Measurements from ENCODE around the gene ST6GALNAC1.
"Not testable (repeated sequence)": the region's sequence is repeated elsewhere in the genome, so short reads cannot be mapped to it uniquely, and the experiment has no call there.

ST6GALNAC1 gene

DNA sequence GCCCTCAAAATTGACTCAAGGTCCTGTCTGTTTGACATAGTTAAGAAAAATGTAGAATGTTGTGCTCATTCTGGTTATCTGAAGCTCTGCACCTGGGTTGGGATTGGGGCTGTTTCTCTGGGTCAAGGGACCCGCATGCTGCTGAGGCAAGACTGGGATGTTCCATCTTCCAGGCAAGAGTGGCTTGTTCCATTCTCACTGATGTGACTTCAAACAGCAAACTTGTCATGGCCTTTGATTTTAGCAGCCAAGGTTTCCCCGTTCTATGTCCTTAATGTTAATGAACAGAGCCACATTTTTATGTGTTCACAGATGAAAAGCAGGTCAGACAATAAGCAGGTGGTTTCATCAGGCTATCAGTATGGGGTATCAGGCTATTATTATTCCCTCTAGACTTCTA, 25.7 kb downstream of the ST6GALNAC1 start:
- H3K9me3 Mint-ChIP-seq = no peaks in the 10 kb centered on the region
- no peak overlapping the region for H3K27ac Mint-ChIP-seq
- H3K27me3 Mint-ChIP-seq = no peaks in the 10 kb centered on the region
- DNase-seq (no peak), ATAC-seq (no peak)
- H3K4me1 Mint-ChIP-seq = peaks cover 7% of the 10 kb centered on the region
- no peaks in the 10 kb centered on the region for H3K36me3 Mint-ChIP-seq (ENCODE audit: low read depth)
- H3K4me3 Mint-ChIP-seq = no peak overlapping the region

GRCh38 chr17:76614912-76615617, 28.5 kb downstream of the ST6GALNAC1 start:
- ATAC-seq (no peak), DNase-seq (no peak)
- H3K27ac Mint-ChIP-seq = no peak overlapping the region
- H3K4me3 Mint-ChIP-seq = no peak overlapping the region
- peaks cover 7% of the 10 kb centered on the region for H3K4me1 Mint-ChIP-seq
- H3K9me3 Mint-ChIP-seq = no peaks in the 10 kb centered on the region
- peaks cover 2% of the 10 kb centered on the region for H3K27me3 Mint-ChIP-seq
- H3K36me3 Mint-ChIP-seq (ENCODE audit: low read depth) = no peaks in the 10 kb centered on the region

- ATAC-seq; H3K4me3 Mint-ChIP-seq; H3K36me3 Mint-ChIP-seq (ENCODE audit: low read depth); H3K27me3 Mint-ChIP-seq; DNase-seq; H3K27ac Mint-ChIP-seq; H3K4me1 Mint-ChIP-seq; H3K9me3 Mint-ChIP-seq: not testable (repeated sequence)
Measured at GRCh38 chr17:76614064-76614759, 29.3 kb downstream of the ST6GALNAC1 start.

DNA sequence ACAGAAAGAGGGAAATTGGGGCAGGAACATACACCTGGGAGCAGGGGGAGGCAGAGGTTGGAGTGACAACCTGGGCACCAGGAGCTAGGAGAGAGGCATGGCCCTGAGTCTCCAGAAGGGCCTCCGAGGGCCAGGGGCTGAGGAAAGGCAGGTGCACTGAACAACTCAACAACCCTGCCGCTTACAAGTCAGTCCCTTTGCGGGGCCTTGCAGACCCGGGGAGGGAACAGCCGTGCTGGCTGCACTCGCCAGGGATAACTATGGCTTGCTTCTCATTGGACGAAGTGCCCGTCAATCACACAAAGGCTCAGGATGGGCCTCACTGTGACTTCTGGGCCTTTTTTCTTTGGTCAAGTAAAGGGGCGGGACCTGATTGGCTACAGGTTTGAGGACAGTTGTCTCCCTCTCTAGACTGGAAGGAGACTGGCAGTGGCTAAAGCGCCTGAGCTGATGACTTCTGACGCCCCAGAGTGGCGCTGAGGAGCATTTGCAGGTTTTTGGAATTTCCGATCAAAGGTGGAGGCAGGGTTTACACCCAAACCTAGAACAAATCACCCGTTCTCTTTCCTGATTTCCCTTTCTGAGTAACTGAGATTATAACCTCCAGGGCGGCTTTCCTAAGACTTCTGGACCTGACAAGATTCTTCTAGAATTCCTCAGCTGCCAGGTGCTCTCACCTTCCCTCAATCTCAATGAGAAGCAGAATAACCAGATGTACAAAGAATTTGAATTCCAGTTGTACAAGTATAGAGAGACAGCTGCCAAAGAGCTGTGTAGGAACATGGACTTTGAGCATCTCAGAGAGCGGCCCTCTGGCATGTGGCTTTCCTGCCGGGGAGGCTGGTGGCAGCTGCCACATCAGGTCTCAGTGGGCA, 30.3 kb downstream of the ST6GALNAC1 start:
- Mint-ChIP-seq H3K4me3 (no peak overlapping the region), H3K9me3 (no peaks in the 10 kb centered on the region), H3K27ac (no peak overlapping the region), H3K36me3 (ENCODE audit: low read depth) (no peaks in the 10 kb centered on the region), H3K27me3 (peaks cover 2% of the 10 kb centered on the region), H3K4me1 (peaks cover 7% of the 10 kb centered on the region)
- no peak for ATAC-seq
- DNase-seq = peak; percentile 5

DNA sequence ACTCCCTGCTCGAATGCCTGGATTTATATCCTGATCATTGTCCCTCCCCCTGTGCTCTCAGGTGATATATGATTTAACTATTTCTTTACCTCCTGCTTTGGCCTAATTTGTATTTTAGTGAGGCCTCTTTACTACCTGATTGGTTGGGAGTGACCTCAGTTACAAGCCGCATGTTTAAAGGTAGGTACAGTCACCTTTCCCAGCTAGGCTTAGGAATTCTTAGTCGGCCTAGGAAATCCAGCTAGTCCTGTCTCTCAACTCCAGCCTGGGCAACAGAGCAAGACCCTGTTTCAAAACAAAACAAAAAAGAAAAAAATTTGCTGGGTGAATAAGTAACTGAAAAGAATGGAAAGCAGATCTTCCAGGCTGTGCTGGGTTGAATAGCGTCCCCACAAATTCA, 31.1 kb downstream of the ST6GALNAC1 start:
- peaks cover 7% of the 10 kb centered on the region for H3K4me1 Mint-ChIP-seq

GRCh38 chr17:76611758-76612157, 31.8 kb downstream of the ST6GALNAC1 start:
- H3K27me3 Mint-ChIP-seq = peaks cover 2% of the 10 kb centered on the region
- DNase-seq = no peak
- no peak overlapping the region for H3K27ac Mint-ChIP-seq
- H3K4me3 Mint-ChIP-seq = no peak overlapping the region
- H3K4me1 Mint-ChIP-seq = peaks cover 7% of the 10 kb centered on the region
- ATAC-seq = no peak
- H3K9me3 Mint-ChIP-seq = no peaks in the 10 kb centered on the region
- H3K36me3 Mint-ChIP-seq (ENCODE audit: low read depth) = no peaks in the 10 kb centered on the region

More for the DNA sequence above, 31.1 kb downstream of the ST6GALNAC1 start:
- no peaks in the 10 kb centered on the region for H3K36me3 Mint-ChIP-seq (ENCODE audit: low read depth)
- peaks cover 2% of the 10 kb centered on the region for H3K27me3 Mint-ChIP-seq
- no peak overlapping the region for H3K27ac Mint-ChIP-seq
- H3K4me3 Mint-ChIP-seq = no peak overlapping the region
- no peak for DNase-seq
- ATAC-seq = no peak
- H3K9me3 Mint-ChIP-seq = no peaks in the 10 kb centered on the region

- H3K36me3 Mint-ChIP-seq (ENCODE audit: low read depth); H3K27ac Mint-ChIP-seq; ATAC-seq; H3K4me1 Mint-ChIP-seq; H3K27me3 Mint-ChIP-seq; DNase-seq; H3K9me3 Mint-ChIP-seq; H3K4me3 Mint-ChIP-seq: not testable (repeated sequence)
Measured at GRCh38 chr17:76611080-76611749, 32.3 kb downstream of the ST6GALNAC1 start.

- H3K4me3 Mint-ChIP-seq; ATAC-seq; H3K27ac Mint-ChIP-seq; H3K27me3 Mint-ChIP-seq; H3K36me3 Mint-ChIP-seq (ENCODE audit: low read depth); H3K9me3 Mint-ChIP-seq; DNase-seq; H3K4me1 Mint-ChIP-seq: not testable (repeated sequence)
Measured at GRCh38 chr17:76606685-76607084, 36.9 kb downstream of the ST6GALNAC1 start.

GRCh38 chr17:76601065-76601464, 42.5 kb downstream of the ST6GALNAC1 start:
- H3K27ac Mint-ChIP-seq = no peak overlapping the region
- DNase-seq = no peak
- no peaks in the 10 kb centered on the region for H3K9me3 Mint-ChIP-seq
- H3K36me3 Mint-ChIP-seq (ENCODE audit: low read depth) = no peaks in the 10 kb centered on the region
- ATAC-seq = no peak
- H3K4me1 Mint-ChIP-seq = peaks cover 13% of the 10 kb centered on the region
- peaks cover 3% of the 10 kb centered on the region for H3K27me3 Mint-ChIP-seq
- H3K4me3 Mint-ChIP-seq = no peak overlapping the region

DNA sequence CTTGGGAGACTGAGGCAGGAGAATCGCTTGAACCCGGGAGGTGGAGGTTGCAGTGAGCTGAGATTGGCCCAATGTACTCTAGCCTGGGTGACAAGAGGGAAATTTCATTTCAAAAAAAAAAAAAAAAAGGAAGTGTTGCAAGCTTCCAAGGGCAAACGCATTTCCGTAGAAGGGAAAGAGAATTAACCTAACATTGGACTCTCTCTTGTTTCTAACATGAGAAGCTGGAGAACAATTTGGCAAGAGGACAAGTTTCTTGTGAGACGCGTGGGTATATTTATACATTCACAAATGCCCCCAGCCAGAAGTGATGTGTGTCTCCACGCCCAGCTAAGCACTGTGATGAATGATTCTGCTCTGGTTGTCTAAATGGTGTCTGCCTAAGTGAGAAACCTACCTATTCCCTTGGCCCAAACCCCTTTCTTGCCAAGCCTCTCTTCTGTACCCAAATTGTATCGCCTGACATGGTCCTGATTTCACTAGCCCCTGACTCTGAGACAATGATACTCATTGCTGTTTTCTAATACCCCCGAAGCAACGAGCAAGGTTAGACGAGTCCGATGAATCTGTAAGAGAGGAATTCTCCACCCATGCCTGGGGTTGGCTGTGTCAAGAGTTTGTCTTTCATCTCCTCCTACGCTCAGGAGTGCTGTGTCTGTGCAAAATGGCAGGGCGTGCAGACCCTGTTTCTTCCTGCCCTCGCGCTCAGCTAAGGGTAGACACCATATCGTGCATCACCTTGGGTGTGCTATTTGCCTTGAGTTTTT, 43.7 kb downstream of the ST6GALNAC1 start:
- Mint-ChIP-seq H3K4me1 (peaks cover 13% of the 10 kb centered on the region), H3K27me3 (peaks cover 3% of the 10 kb centered on the region), H3K9me3 (no peaks in the 10 kb centered on the region), H3K36me3 (ENCODE audit: low read depth) (no peaks in the 10 kb centered on the region), H3K4me3 (no peak overlapping the region), H3K27ac (no peak overlapping the region)
- no peak for DNase-seq
- ATAC-seq = no peak

DNA sequence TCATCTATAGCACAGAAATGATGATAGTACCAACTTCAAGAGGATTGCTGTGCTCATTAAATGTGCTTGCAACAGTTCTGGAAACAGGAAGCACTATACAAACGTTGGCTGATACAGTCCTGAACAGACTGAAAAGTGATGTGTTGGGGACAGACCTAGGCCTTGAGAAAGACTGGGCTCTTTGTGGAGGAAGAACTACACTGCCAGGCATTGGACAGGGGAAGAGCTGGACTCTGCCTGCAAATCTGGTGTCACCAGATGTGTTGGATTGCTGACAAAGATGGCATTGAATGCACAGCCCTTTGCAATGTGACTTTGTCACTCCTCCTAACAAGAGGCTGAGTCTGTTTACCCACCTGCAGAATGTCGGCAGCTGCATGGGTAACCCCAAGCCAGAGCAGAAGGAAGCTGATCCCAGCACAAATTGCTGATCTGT, 45.5 kb downstream of the ST6GALNAC1 start:
- no peaks in the 10 kb centered on the region for H3K9me3 Mint-ChIP-seq
- ATAC-seq = no peak
- H3K27ac Mint-ChIP-seq = no peak overlapping the region
- peaks cover 3% of the 10 kb centered on the region for H3K27me3 Mint-ChIP-seq
- H3K36me3 Mint-ChIP-seq (ENCODE audit: low read depth) = no peaks in the 10 kb centered on the region
- peaks cover 13% of the 10 kb centered on the region for H3K4me1 Mint-ChIP-seq
- H3K4me3 Mint-ChIP-seq = no peak overlapping the region
- no peak for DNase-seq

GRCh38 chr17:76597156-76598003, 46.2 kb downstream of the ST6GALNAC1 start:
- Mint-ChIP-seq H3K27me3 (peaks cover 3% of the 10 kb centered on the region), H3K36me3 (ENCODE audit: low read depth) (no peaks in the 10 kb centered on the region), H3K4me3 (no peak overlapping the region), H3K9me3 (no peaks in the 10 kb centered on the region), H3K4me1 (peaks cover 13% of the 10 kb centered on the region), H3K27ac (no peak overlapping the region)
- ATAC-seq = no peak
- DNase-seq = no peak

GRCh38 chr17:76594690-76595089, 48.9 kb downstream of the ST6GALNAC1 start:
- H3K36me3 Mint-ChIP-seq (ENCODE audit: low read depth) = no peaks in the 10 kb centered on the region
- DNase-seq (no peak), ATAC-seq (no peak)
- no peak overlapping the region for H3K4me3 Mint-ChIP-seq
- H3K9me3 Mint-ChIP-seq = no peaks in the 10 kb centered on the region
- H3K27ac Mint-ChIP-seq = no peak overlapping the region
- no peaks in the 10 kb centered on the region for H3K4me1 Mint-ChIP-seq
- peaks cover 3% of the 10 kb centered on the region for H3K27me3 Mint-ChIP-seq
